Measurements from ENCODE around the gene CCNF. TPM values are rescaled to one million over a fixed set of nuclear protein-coding genes. Genes with fewer than 3 reads are reported as not detected.

CCNF gene
- total and polyA plus RNA-seq, 2 experiments from 2014 or later = 9.2 to 44.0 TPM

DNA sequence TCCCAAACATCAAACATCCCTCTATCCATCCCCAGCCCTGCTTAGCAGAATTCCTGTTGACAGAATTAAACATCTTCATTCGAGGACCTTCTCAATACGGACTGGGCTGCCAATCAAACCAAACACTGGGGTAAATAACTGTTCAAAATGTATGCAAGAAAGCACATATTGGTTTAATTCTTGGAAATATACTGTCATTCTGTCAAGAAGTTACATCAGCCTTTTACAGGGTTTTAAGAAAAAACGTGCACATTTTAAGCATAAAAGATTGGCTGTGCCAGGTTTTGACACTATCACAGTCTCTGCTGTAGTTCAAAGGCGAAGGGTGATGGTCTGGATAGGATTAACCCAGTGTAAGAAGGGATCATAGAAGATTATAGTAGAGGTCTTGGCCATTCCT is 25.1 kb upstream of the CCNF start:
- no peak for DNase-seq (ENCODE audit: low read depth in 1 of 2, low spot score in 1 of 2)
- H3K36me3 ChIP-seq = no peaks in the 10 kb centered on the region
- H3K9me3 ChIP-seq (ENCODE audit: low read depth) = no peaks in the 10 kb centered on the region
- H3K4me1 ChIP-seq (ENCODE audit: low read depth) = no peaks in the 10 kb centered on the region
- H3K27me3 ChIP-seq = no peaks in the 10 kb centered on the region
- TF ChIP-seq CTCF (IDR thresholded peaks at IDR 0.05; ENCODE audit: low read depth, low read length) = no peak
- no peak overlapping the region for H3K27ac ChIP-seq
- H3K4me3 ChIP-seq = no peak overlapping the region

DNA sequence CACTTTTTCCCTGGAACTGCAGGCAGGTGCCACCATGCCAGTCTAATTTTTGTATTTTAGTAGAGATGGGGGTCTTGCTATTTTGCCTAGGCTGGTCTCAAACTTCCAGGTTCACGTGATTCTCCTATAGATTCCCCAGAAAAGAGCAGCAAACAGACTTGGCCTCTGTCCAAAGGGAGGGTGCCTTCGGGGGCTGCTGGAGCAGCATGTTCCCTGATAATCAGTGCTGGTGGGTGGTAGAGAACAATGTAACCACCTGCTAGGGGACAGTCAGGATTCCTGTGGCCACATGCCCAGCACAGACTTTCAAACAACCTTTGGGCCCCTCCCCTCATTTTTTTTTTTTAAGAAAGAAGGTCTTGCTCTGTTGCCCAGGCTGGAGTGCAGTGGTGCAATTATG is 14.2 kb upstream of the CCNF start:
- TF ChIP-seq CTCF (IDR thresholded peaks at IDR 0.05; ENCODE audit: low read depth, low read length) = no peak
- no peaks in the 10 kb centered on the region for H3K9me3 ChIP-seq (ENCODE audit: low read depth)
- no peak overlapping the region for H3K27ac ChIP-seq
- DNase-seq (ENCODE audit: low read depth in 1 of 2, low spot score in 1 of 2) = no peak
- peaks cover 7% of the 10 kb centered on the region for H3K4me1 ChIP-seq (ENCODE audit: low read depth)
- H3K27me3 ChIP-seq = peaks cover 7% of the 10 kb centered on the region
- no peak overlapping the region for H3K4me3 ChIP-seq
- H3K36me3 ChIP-seq = no peaks in the 10 kb centered on the region

- no peak overlapping the region for H3K27ac ChIP-seq
- TF ChIP-seq CTCF (IDR thresholded peaks at IDR 0.05; ENCODE audit: low read depth, low read length) = no peak
- H3K36me3 ChIP-seq = no peaks in the 10 kb centered on the region
- no peaks in the 10 kb centered on the region for H3K4me1 ChIP-seq (ENCODE audit: low read depth)
- H3K4me3 ChIP-seq = no peak overlapping the region
- H3K27me3 ChIP-seq = no peaks in the 10 kb centered on the region
- DNase-seq (ENCODE audit: low read depth in 1 of 2, low spot score in 1 of 2) = peak in 1 of 2 donors; percentile 6
- H3K9me3 ChIP-seq (ENCODE audit: low read depth) = no peaks in the 10 kb centered on the region
Measured at GRCh38 chr16:2420035-2420434, 9.2 kb upstream of the CCNF start.

- TF ChIP-seq CTCF (IDR thresholded peaks at IDR 0.05; ENCODE audit: low read depth, low read length) = no peak
- peak in 1 of 2 donors; percentile 3 for DNase-seq (ENCODE audit: low read depth in 1 of 2, low spot score in 1 of 2)
- Histone ChIP-seq H3K27me3 (no peaks in the 10 kb centered on the region), H3K27ac (no peak overlapping the region), H3K4me3 (no peak overlapping the region), H3K9me3 (ENCODE audit: low read depth) (no peaks in the 10 kb centered on the region), H3K36me3 (no peaks in the 10 kb centered on the region), H3K4me1 (ENCODE audit: low read depth) (no peaks in the 10 kb centered on the region)
Measured at GRCh38 chr16:2422123-2422867, 7.0 kb upstream of the CCNF start.

DNA sequence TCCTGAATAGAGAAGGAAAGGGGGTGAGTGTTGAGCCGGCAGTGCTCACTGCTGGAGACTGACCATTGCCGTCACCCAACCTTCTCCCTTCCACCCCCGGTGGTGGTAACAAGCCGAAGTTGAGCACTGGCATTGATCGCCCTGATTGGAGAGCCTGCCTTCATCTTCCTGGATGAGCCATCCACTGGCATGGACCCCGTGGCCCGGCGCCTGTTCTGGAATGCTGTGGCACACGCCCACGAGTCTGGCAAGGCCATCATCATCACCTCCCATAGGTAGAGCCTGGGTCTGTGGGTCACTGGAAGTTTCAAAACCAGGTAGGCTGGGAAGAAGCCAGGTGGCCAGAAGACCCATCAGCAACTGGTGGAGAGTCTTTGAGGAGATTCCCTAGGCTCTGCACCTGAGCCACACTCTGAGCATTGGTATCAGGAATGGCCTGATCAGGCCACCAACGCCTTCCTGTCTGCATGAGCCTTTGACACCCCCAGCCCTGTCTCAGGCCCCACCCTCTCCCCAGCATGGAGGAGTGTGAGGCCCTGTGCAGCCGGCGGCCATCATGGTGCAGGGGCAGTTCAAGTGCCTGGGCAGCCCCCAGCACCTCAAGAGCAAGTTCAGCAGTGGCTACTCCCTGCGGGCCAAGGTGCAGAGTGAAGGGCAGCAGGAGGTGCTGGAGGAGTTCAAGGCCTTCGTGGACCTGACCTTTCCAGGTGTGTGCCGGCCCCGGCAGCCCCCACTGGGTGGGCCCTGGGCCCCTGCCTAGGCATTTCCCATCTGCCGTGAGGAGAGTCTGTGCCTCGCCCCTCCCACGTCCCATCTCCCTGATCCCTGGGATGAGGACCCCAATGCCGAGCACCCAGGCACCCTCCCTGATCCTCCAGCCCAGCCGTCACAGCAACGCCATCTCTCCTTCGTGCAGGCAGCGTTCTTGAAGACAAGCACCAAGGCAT is 4.9 kb upstream of the CCNF start:
- Histone ChIP-seq H3K36me3 (no peaks in the 10 kb centered on the region), H3K27me3 (no peaks in the 10 kb centered on the region), H3K27ac (no peak overlapping the region), H3K4me3 (no peak overlapping the region), H3K4me1 (ENCODE audit: low read depth) (no peaks in the 10 kb centered on the region), H3K9me3 (ENCODE audit: low read depth) (no peaks in the 10 kb centered on the region)
- TF ChIP-seq CTCF (IDR thresholded peaks at IDR 0.05; ENCODE audit: low read depth, low read length) = no peak
- no peak for DNase-seq (ENCODE audit: low read depth in 1 of 2, low spot score in 1 of 2)

Measured in cardiac muscle cell (in vitro differentiated cells and primary cell).